ENCODE results near the gene MAPK1. TPM values are rescaled to one million over a fixed set of nuclear protein-coding genes. Genes with fewer than 3 reads are reported as not detected.
A peak's percentile ranks its signal among the peaks of the same experiment; 100 is the strongest.
"Not testable (repeated sequence)": the region's sequence is repeated elsewhere in the genome, so short reads cannot be mapped to it uniquely, and the experiment has no call there.

Gene MAPK1
- total RNA-seq, 1 donor from 2014 or later = 112 TPM

GRCh38 chr22:21719024-21719423, 148.4 kb downstream of the MAPK1 start:
- Mint-ChIP-seq H3K4me3 (no peak overlapping the region), H3K4me1 (ENCODE audit: unreplicated experiment) (peaks cover 22% of the 10 kb centered on the region), H3K9me3 (no peaks in the 10 kb centered on the region), H3K27me3 (no peaks in the 10 kb centered on the region), H3K36me3 (peaks cover 4% of the 10 kb centered on the region), H3K27ac (no peak overlapping the region)
- DNase-seq (ENCODE audit: extremely low spot score, unreplicated experiment) = no peak
- TF ChIP-seq, protein P1, sequence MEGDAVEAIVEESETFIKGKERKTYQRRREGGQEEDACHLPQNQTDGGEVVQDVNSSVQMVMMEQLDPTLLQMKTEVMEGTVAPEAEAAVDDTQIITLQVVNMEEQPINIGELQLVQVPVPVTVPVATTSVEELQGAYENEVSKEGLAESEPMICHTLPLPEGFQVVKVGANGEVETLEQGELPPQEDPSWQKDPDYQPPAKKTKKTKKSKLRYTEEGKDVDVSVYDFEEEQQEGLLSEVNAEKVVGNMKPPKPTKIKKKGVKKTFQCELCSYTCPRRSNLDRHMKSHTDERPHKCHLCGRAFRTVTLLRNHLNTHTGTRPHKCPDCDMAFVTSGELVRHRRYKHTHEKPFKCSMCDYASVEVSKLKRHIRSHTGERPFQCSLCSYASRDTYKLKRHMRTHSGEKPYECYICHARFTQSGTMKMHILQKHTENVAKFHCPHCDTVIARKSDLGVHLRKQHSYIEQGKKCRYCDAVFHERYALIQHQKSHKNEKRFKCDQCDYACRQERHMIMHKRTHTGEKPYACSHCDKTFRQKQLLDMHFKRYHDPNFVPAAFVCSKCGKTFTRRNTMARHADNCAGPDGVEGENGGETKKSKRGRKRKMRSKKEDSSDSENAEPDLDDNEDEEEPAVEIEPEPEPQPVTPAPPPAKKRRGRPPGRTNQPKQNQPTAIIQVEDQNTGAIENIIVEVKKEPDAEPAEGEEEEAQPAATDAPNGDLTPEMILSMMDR (conservative IDR thresholded peaks at IDR 0.05) = no peak

- Mint-ChIP-seq H3K4me1 (ENCODE audit: unreplicated experiment) (peaks cover 23% of the 10 kb centered on the region), H3K4me3 (no peak overlapping the region), H3K36me3 (peaks cover 4% of the 10 kb centered on the region), H3K27ac (no peak overlapping the region), H3K27me3 (no peaks in the 10 kb centered on the region), H3K9me3 (no peaks in the 10 kb centered on the region)
- TF ChIP-seq, protein P1 (conservative IDR thresholded peaks at IDR 0.05) = no peak
- DNase-seq (ENCODE audit: extremely low spot score, unreplicated experiment) = no peak
Observed at GRCh38 chr22:21718499-21718898, 148.9 kb downstream of the MAPK1 start.

DNA sequence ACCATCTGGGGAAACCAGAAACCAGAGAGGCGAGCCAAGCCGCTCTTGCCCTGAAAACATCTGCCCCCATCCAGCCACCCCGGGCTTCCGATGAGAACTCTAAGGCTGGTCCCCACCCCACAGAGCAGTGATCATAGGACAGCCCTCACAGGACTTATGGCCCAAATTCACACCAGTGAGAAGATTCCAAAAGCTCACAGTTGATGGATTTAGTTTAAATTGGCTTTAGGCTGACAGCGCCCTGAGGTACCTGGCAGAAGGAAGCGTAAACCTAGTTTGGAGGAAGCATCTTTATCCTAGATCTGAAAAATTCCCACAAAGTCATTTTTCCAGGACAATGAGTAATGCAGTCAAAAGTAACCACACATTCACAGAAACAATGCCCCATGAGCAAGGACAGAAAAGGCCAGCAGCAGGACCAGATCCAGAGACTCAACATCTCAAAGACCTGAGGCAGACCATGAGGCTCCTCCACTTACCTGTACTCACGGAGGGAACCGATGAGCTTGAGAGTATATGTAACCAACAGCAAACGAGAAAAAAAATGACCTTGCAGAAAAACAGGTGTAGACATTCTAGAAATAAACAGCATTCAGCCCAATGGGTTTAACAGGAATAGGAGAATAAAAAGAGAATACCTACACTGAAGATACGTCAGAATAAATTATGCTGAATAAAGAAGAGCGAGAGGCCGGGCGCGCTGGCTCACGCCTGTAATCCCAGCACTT, 150.9 kb downstream of the MAPK1 start:
- not testable (repeated sequence) for H3K27ac Mint-ChIP-seq; H3K9me3 Mint-ChIP-seq; H3K27me3 Mint-ChIP-seq; H3K4me3 Mint-ChIP-seq; DNase-seq (ENCODE audit: extremely low spot score, unreplicated experiment); H3K36me3 Mint-ChIP-seq
- peaks cover 31% of the 10 kb centered on the region for H3K4me1 Mint-ChIP-seq (ENCODE audit: unreplicated experiment)

DNA sequence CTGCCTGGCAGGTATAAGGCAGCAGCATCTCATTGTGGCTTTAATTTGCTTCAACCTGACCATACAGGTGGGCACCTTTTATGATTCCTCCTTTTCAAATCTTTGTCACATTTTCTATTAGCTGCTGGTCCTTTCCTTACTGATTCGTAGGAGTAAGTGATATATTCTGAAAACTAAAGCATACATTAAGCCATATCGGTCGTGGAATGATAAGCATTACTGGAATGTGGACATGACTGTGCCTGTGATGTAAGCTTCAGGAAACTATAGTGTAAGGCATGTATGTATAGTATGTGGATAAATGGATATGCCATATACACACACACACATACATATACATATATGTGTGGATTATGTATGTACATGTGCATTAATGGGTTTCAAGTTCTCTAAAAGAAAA, 152.7 kb downstream of the MAPK1 start:
- Mint-ChIP-seq H3K4me3 (peak overlapping the region; percentile 49), H3K27ac (peak overlapping the region; percentile 72), H3K36me3 (peaks cover 2% of the 10 kb centered on the region), H3K9me3 (no peaks in the 10 kb centered on the region), H3K4me1 (ENCODE audit: unreplicated experiment) (peaks cover 31% of the 10 kb centered on the region), H3K27me3 (no peaks in the 10 kb centered on the region)
- DNase-seq (ENCODE audit: extremely low spot score, unreplicated experiment) = no peak
- TF ChIP-seq, protein P1 (conservative IDR thresholded peaks at IDR 0.05) = no peak

DNA sequence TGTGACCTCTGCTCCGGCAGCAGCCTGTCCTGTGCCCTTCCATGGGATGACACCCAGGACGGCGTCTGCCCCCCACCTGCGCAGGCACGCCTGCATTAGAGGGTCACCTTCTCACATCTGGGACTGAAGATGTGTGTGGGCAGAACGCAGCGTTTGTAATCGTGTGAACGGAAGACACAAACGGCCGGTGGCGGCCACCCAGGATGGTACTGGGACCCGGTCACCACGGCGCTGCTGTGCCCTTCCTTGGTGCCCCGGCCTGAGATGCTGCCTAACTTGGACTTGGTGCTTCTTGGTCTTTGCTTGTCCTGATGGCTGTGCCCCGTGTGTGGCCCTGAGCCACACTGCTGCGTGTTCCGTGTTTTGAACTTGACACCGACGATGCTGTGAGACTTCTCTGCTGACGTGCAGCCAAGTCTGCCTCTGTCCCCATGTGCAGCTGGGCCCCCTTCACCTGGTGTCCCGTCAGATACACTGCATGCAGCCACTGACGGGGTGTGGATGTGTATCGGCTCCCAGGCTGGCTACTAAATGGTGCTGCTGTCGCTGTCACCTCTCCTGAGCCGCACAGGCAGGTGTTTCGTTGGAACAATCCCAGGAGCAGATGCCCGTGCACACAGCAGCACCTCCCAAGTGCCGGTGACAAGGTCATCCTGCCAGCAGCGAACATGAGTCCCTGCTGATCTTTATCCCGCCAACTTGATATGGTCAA, 153.2 kb downstream of the MAPK1 start:
- Mint-ChIP-seq H3K9me3 (no peaks in the 10 kb centered on the region), H3K4me1 (ENCODE audit: unreplicated experiment) (peaks cover 28% of the 10 kb centered on the region), H3K4me3 (no peak overlapping the region), H3K27me3 (no peaks in the 10 kb centered on the region), H3K36me3 (peaks cover 7% of the 10 kb centered on the region), H3K27ac (peak overlapping the region; percentile 72)
- TF ChIP-seq, protein P1 (conservative IDR thresholded peaks at IDR 0.05) = no peak
- DNase-seq (ENCODE audit: extremely low spot score, unreplicated experiment) = no peak

GRCh38 chr22:21713428-21714058, 153.9 kb downstream of the MAPK1 start:
- peak overlapping the region; percentile 62 for H3K27ac Mint-ChIP-seq

More at GRCh38 chr22:21713428-21714058, 153.9 kb downstream of the MAPK1 start:
- Mint-ChIP-seq H3K36me3 (peaks cover 12% of the 10 kb centered on the region), H3K27me3 (no peaks in the 10 kb centered on the region), H3K9me3 (no peaks in the 10 kb centered on the region), H3K4me3 (no peak overlapping the region), H3K4me1 (ENCODE audit: unreplicated experiment) (peaks cover 23% of the 10 kb centered on the region)
- DNase-seq (ENCODE audit: extremely low spot score, unreplicated experiment) = no peak
- TF ChIP-seq, protein P1 (conservative IDR thresholded peaks at IDR 0.05) = no peak
